Germinal center (tissue), 1 donor: ENCODE measurements around the gene PITPNC1.
"Not testable (repeated sequence)": the region's sequence is repeated elsewhere in the genome, so short reads cannot be mapped to it uniquely, and the experiment has no call there.

ENCODE experiments used
- DNase-seq: peaks from one replicate; pipeline ENCODE4 v3.0.0; 2012; ENCODE audit warnings: mixed read lengths, low spot score

PITPNC1 gene

DNA sequence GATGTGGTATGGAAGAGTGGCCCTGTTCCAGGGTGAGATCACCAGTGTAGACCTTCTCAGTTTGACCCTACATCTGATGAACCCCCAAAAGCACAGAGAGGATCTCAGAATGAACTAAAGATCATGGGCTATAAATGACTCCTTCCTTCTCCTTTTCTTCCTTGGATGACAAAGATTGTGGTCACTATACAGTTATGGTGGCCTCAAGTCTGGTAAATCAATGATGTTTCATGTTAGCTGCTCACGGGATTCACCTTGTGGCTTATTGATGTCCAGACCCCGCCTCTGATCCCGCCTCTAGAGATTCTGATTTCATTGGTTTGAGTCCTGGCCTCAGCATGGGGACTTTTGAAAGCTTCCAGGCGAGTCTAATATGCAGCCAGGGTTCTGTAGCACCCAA, 112.2 kb downstream of the PITPNC1 start:
- no peak for DNase-seq

DNA sequence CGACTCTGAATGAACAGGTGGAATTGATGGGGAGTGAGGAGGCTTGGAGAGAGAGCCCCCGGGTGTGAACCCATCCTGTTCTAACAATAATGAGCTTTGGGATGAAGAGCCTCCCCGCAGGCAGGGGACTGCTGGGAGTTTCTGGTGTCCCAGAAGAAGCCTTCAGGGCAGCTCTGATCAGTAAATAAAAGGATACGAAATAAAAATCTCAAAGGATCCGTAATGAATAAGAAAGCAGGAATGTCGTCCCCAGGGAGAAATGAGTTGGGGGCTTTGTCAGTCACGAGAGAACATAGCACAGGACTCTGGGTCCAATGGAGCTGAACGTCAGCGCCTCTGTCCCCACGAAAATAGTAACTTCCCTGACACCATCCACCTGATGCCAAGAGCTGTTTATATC, 113.4 kb downstream of the PITPNC1 start:
- DNase-seq, result no peak

DNA sequence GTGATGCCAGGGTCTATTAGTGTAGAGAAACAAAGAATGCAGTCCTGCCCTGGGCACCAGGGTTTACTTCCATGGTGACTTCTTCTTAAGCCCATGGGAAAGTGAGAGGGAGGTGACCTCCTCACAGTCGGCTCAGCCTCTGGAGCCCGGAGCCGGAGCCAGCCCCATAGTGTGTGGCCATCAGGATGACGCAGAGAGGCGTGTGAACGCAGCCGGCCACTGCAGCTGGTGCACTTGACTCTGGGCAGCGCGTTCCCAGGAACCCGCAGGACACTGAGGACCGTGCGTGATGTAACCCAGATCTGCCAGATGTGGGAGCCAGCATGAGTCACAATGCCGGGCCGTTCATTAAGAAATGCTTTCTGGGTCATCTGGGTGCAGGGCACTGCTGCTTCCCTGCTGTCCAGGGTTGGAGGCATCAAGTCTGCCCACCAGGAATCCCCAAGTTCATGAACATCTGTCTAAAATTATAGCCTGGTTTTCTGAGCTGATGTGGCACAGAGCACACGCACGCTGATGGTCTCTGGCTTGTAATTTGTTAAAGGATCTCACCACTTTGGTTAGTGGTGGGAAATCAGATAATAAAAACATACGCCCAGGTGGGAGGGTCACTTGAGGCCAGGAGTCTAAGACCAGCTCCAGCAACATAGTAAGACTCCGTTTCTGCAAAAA, 114.1 kb downstream of the PITPNC1 start:
- DNase-seq, result no peak

DNA sequence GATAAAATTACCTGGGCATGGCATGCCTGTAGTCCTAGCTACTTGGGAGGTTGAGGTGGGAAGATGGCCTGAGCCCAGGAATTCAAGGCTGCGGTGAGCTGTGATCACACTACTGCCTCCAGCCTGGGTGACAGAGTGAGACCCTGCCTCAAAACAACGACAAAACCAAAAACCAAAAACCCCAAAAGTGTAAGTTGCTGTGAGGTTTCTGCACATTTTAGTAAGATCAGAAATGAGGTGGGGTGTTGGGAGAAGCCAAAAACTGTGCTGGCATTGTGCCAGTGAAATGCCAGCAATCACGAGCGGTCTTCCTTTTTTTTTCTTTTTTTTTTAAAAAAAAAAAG, 114.6 kb downstream of the PITPNC1 start:
- DNase-seq, result no peak

DNA sequence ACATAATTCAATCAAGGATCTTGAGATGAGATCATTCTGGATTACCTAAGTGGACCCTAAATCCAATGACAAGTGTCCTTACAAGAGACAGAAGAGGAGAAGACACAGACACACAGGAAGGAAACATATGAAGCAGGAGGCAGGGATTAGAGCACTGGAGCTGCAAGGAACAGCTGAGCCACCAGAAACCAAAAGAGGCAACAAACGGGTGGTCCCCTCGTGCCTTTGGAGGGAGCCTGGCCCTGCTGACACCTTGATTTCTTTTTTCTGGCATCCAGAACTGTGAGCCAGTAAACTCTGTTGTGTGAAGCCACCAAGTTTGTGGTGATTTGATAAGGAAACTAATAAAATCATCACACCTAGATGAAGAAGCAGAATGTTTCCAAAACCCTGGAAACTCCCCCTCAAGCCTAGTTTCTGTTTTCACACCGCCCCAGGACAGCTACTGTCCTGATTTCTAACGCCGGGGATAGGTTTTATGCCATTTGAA, 115.2 kb downstream of the PITPNC1 start:
- no peak for DNase-seq

DNA sequence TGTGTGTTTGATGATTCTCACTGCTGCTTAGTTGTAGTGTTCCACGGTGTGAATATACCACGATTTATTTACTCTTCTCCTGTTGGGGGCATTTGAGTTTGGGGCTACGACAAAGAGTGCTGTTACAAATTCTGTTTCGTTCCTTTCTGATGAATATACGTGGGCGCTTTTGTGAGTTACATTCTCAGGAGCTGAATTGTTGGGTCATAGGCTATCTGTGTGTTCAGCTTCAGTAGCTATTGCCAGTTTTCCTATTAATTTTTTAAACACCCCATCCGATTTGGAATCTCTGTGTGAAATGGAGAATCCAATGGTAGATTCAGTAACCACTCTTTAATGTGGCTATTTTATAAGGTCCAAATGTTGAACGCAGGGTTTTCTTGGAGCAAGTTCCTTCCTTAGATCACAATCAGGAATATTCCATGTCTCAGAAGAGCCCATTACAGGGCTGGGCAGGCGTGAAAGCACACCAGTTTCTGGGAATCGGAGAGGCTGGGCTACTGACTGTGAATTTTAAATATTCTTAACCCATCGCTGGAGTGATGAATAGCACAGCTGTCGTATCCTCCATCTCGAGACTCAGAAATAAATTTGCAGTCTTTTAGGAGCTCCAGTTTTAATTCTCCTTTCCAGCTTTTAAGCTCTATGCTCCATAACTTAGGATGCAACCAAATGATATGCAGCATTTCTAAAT, 115.9 kb downstream of the PITPNC1 start:
- no peak for DNase-seq

DNA sequence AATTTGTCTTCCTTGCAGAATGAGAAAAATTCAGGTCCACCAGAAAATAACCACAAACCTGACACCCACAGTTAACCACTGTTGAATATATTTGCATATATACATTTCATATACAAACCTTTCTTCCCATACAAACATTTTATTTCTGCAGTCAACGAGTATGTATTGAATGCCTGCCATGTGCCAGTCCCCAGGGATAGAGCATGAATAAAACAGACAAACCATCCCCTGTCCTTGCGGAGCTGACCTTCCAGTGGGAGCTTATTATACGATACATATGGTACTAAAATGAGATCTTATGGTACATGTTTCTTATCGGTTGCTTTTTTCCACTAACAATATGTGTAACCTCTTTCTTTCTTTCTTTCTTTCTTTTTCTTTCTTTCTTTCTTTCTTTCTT, 116.7 kb downstream of the PITPNC1 start:
- no peak for DNase-seq

DNA sequence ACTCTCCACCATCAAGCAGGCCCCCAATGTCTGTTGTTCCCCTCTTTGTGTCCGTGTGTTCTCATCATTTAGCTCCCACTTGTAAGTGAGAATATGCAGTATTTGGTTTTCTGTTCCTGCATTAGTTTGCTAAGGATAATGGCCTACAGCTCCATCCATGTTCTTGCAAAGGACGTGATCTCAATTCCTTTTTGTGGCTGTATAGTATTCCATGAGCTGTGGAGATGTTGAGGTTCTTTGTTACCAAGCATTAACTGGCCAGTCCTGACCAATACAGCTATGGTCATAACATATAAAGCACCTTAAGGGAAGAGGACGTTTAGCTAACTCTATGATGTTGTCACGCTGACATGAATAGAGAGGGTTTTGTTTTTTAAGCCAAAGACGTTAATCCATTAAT, 118.5 kb downstream of the PITPNC1 start:
- DNase-seq, result not testable (repeated sequence)

DNA sequence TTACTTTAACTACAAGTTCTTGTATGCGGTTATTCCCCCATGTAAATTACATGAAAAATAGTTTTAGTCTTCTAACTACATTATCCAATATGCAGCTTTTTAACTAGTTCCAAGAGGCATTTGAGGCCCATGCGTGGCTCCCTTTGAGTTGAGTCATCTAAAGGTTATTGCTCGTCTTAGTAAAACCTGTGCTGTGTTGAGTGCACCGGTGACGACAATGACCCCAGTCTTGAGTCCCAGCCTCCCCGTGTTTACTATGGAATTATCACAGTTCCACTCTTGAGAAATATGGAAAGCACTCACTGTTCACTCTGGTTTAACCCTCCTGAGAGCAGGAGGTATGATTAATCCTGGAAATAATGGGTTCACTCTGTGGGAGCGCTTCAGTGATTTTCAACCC, 119.2 kb downstream of the PITPNC1 start:
- no peak for DNase-seq

DNA sequence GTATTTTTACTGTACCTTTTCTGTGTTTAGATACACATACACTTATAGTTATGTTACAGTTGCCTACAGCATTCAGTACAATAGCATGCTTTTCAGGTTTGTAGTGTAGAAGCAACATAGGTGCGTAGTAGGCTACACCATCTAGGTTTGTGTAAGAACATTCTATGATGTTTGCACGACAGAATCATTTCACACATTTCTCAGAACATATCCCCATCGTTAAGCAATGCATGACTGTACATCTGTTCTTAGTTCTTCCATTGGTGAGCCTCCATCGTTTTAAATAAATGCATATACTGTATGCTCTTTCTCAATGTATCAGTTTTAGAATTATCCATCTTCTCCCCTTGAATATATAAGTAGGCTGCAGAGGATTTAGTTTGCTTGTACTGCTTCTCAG, 122.6 kb downstream of the PITPNC1 start:
- no peak for DNase-seq

DNA sequence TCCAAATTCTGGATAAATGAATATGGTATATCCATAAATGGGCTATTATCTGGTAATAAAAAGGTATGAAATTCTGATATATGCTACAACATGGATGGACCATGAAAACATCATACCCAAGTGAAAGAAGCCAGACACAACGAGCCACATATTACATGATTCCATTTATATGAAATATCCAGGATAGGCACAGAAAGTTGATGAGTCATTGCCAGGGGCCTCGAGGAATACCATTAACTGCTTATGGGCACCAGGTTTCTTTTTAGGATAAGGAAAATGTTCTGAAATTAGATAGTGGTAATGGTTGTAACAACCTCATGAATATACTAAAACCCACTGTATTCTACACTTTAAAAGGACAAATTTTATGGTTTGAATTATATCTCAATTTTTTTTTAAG, 123.2 kb downstream of the PITPNC1 start:
- no peak for DNase-seq

DNA sequence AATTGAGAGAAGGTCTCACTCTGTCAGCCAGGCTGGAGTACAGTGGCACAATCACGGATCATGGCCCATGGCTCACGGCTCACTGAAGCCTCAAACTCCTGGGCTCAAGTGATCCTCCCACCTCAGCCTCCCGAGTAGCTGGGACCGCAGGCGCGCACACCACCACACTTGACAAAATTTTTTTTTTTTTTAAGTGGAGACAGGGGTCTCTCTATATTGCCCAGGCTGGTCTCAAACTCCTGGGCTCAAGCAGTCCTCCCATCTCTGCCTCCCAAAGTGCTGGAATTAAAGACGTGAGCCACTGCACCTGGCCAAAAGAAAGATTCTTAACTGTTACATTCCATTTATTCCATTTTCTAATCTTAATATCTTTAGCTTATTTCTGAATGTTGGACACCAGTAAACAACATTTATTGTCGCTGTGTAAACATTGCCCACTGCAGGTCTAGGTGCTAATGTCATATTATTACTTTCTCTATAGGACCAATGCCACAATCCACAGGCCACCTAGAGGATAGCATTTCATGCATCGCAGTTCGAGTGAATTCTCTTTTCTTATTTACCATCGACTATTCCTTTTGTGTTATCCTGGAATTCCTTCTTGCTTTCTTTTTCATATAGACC, 123.7 kb downstream of the PITPNC1 start:
- no peak for DNase-seq

DNA sequence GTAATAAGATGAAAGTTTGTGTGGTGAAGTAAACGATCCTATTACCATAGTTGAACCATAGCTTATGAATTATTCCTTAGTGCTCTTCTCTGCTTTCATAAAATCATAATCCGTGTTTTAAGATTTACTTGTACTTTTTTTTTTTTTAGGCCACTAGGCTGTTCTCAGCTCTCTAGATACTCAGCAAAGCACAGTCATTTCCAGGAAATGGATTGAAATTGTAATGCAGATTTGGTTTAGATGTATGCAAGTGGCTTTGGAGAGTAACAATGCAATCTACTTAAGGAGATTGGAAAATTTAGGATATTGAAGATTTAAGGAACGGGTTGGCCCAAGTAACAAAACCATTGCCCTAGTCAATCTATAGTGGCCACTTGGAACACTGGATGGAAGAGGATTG, 125.1 kb downstream of the PITPNC1 start:
- DNase-seq, result no peak

DNA sequence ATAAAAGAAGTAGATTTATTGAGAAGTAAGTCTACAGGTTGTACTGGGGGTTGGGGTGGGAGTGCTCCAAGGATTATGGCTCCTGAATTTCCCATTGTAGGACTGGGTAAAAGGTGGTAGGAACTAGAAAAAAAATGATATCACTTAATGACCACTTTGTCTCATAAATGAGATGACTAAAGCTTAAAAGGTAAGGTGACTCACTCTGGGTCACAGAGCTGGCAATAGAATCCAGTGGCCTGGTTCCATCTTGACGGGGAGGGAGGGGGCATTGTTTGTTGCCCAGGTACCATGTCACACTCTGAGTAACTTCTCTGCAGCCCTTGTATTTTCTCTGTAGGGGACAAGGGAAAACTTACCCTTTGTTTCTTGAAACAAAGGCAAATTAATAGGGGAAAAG, 126.1 kb downstream of the PITPNC1 start:
- DNase-seq, result no peak

DNA sequence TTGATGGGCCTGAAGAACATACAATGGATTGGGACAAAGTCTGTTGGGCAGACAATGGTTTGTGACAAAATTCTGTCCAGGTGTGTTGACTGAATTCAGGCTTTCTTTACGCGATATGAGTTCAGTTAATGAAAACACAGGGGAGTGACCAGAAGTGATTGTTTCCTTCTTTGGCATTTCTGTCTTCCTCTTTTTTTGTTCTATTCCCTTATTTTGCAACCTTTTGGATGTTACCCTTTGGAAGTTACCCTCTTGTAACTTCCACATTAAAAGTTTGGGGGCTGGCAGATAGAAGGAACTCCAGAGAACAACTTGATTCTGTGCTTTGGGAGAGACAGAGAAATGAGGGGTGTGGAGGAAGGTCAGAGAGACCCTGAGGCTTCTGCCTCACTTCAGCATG, 126.7 kb downstream of the PITPNC1 start:
- no peak for DNase-seq

DNA sequence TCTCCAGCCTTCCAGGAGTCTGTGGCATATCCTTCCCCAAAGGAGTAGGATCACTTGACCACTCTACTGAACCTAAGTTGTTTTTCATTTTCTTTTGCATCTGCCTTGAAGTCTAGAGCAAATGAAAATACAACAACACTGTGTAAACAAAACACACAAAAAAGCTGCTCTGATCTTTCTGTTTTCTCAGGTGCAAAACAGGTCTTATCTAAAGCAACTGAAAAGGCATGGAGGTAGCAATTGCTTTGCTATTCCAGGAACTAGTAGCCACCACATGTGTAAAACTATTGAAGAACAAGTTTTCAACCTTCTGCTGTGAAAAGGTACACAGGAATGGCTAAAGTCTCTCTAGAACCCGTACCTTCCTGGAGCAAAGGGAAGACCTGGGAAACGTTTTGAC, 127.1 kb downstream of the PITPNC1 start:
- DNase-seq, result no peak

DNA sequence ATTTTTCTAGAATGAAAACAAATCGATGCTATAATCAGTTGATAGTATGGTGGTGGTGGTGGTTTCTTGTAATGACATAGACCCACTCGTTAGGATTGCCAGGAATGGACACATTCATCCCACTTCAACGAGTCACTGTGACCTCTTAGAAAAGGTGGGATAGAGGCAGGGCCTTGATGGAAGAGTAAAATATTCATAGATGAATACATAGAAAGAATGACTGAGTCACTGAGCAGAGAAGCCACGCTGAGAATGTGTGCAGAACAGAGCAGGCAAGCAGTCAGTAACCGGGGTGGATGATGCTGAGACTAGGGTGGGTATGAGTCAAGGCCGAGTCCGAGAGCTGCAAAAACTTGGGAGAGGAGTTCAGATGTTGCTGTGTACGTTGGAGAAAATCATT, 129.9 kb downstream of the PITPNC1 start:
- no peak for DNase-seq

DNA sequence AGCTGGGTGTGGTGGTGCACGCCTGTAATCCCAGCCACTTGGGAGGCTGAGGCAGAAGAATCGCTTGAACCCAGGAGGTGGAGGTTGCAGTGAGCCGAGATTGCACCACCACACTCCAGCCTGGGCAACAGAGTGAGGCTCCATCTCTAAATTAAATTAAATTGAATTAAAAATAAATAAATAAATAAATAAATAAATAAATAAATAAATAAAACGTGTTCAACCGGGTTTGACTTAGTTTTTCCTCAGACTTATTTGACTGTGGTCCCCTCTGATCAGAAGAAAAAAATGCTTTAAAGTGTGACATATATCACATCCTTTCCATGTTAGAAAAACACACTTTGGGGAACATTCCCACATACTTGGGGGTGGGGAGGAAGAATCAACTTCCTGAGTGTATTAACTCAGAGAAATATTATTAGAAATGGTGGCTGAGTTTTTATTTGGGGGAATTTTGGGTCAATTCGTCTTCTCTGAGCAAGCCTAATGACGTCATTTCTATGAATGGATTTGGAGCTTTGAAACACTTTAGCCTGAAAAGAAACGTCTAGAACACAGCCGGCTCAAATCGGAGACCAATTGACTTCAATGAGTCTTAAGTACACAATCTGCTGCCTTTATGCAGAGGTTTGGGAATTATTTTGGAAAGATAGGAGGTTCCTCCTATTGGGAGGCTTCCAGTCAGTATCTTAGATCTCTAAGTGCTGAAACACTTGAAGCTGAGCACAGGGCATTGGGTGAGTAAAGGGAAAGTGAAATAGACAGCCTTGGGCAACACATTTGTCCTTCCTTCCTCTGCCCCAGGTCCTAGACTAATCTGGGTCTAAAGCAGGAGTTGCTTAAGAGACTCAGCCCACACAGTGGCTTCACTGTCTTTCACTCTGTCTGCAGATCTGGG, 132.6 kb downstream of the PITPNC1 start:
- DNase-seq, result no peak

DNA sequence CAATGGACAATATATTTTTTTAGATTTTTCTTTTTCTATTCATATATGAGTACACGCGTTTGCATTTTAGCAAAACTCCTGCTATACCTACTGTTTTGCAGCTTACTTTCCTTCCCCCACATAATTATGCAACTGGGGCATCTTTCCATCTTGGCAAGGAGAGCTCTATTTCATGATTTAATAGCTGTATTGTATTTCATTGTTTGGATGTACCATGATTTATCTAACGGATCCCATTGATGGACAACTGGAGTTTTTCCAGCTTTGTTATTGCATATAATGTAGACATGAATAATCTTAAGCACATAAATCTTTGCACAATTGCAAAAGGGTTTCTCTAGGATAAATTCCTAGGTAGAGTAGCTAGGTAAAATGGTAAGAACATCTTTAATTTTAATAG, 133.9 kb downstream of the PITPNC1 start:
- no peak for DNase-seq

DNA sequence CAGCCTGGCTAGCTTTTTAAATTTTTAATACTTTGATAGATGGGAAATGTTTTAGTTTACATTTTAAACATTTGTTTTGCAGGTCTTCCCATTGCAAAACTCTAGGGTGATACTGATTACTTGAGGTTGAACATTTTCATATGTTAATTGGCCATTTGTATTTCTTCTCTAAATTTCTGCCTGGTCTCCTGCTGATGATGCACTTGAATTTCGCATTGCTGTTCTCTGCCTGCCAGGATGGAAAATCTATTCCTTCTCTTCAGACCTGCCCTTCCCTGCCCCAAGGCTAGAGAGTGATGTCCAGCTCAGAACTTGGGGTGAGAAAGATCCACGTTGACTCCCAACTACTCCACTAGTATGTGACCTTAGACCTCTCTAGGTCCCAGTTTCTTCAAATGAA, 134.7 kb downstream of the PITPNC1 start:
- no peak for DNase-seq

DNA sequence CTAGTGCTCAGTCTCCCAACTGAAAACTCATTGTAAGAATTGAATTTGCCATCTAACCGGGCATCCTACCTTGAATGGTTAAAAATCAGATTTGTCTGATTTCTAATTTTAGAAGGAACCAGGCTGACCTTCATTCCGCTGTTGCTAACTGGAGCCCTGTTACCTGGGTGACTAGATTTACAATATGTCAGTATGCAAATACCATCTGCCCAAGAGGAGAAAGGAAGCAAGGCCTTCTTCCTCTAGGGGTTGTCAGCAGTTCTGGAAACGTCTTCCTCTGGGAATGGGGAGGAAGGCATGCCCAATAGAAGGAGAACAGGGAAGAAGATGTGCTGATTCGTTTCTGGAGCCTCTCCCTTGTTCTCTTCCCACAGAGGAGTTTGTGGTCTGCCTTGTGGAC, 137.9 kb downstream of the PITPNC1 start:
- peak; percentile 38 for DNase-seq

DNA sequence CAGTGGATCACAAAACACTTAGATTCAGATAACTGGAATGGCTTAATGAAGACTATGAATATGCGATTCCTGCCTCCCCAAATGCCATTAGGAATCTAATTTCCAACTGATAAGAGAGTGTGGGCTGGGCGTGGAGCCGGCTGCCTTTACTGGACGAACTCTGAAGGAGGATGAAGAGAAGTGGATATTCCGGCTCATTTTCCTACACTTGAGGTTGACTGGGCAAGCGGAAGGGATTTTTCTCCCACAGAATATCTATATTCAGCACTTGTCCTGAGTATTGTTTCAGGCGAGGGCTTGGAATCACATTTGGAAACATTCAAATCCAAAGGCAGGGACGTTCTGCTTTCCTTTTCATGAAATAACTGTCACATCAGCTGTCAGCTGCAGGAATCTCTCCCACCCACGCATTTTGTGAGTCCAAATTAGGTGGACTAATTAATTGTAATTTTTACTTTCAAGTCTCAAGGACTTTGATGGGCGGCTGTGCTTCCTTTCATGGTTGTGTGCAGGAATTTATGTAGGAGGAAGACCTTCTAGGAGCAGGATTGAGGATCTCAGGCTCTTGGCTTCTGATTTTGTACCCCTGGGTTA, 138.5 kb downstream of the PITPNC1 start:
- DNase-seq, result no peak
